ENCODE data around the gene CBR3.

DNA sequence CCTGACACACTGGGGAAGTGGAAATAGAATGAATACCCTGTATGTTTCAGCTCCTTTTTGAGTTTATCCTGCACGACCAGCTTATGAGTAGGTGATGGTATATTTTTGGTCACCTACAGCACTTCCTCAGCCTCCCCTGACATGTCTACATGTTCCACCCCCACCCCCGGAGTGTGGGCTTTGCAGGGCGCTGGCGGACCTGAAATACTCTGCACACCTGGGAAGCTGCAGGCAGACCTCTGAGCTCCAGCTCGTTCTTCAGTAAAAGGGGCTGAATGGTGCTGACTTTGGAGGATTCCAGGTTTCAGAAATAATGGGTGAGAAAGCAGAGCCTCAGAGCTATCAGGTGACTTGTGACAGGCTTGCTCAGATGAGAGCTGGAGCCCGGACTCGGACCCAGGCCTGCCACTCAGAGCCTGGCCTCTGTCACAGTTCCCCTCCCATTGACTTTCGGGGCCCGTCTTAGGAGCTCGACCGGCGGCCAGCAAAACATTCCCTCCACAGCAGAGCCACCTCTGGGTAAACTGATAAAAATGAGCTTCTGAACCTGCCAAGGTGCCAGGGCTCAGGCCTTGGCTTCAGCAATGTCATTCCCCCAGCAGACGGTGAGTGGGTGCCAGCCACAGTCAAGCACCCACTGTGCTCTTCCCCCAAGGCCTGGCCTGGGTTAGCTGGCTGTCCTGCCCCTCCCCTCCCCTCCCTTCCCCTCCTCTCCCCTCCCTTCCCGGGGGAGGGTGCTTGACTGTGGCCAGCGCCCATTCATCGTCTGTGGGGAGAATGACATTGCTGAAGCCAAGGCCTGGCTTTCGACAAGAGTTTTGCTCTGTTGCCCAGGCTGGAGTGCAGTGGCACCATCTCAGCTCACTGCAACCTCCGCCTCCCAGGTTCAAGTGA, 51.9 kb downstream of the CBR3 start:
- no peak for TF ChIP-seq RFX5 (IDR thresholded peaks at IDR 0.05; ENCODE audit: low read depth, low read length)
- TF ChIP-seq, protein P1, sequence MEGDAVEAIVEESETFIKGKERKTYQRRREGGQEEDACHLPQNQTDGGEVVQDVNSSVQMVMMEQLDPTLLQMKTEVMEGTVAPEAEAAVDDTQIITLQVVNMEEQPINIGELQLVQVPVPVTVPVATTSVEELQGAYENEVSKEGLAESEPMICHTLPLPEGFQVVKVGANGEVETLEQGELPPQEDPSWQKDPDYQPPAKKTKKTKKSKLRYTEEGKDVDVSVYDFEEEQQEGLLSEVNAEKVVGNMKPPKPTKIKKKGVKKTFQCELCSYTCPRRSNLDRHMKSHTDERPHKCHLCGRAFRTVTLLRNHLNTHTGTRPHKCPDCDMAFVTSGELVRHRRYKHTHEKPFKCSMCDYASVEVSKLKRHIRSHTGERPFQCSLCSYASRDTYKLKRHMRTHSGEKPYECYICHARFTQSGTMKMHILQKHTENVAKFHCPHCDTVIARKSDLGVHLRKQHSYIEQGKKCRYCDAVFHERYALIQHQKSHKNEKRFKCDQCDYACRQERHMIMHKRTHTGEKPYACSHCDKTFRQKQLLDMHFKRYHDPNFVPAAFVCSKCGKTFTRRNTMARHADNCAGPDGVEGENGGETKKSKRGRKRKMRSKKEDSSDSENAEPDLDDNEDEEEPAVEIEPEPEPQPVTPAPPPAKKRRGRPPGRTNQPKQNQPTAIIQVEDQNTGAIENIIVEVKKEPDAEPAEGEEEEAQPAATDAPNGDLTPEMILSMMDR (conservative IDR thresholded peaks at IDR 0.05; ENCODE audit: low read depth, low read length), result no peak
- TF ChIP-seq, protein P2, sequence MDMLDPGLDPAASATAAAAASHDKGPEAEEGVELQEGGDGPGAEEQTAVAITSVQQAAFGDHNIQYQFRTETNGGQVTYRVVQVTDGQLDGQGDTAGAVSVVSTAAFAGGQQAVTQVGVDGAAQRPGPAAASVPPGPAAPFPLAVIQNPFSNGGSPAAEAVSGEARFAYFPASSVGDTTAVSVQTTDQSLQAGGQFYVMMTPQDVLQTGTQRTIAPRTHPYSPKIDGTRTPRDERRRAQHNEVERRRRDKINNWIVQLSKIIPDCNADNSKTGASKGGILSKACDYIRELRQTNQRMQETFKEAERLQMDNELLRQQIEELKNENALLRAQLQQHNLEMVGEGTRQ (IDR thresholded peaks at IDR 0.05; ENCODE audit: low read depth, low read length), result no peak
- TF ChIP-seq MAFK (IDR thresholded peaks at IDR 0.05; ENCODE audit: low read depth, low read length), result no peak
- TF ChIP-seq MXI1 (IDR thresholded peaks at IDR 0.05; ENCODE audit: borderline replicate concordance, low read depth, low read length), result no peak
